CD4-positive, alpha-beta T cell treated with Interleukin-17A for 4 hours (primary cell): ENCODE results near the gene TMEM200A.

Experiments used
- DNase-seq: peaks from one replicate; pipeline ENCODE4 v3.0.0-alpha.2; 2020; ENCODE audit warnings: mixed read lengths

TMEM200A gene

DNA sequence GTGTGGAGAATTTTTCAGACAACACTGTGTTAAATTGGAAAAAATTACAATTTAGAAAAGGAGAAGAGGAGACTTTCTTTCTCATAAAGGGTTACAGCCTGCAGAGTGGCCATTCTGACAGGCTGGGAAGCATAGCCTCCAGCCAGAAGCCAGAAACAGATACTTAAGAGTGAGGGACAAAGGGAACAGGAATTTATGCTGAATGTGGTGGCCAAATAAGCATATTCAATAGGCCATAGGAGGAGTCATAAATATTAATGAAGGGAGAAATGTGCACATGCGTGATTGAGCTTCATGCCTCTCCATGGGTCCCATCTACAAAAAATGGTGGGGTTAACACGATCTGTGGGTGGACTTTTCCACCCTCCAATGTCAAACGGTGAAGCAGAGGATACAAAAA is 13.4 kb downstream of the TMEM200A start:
- DNase-seq = no peak

DNA sequence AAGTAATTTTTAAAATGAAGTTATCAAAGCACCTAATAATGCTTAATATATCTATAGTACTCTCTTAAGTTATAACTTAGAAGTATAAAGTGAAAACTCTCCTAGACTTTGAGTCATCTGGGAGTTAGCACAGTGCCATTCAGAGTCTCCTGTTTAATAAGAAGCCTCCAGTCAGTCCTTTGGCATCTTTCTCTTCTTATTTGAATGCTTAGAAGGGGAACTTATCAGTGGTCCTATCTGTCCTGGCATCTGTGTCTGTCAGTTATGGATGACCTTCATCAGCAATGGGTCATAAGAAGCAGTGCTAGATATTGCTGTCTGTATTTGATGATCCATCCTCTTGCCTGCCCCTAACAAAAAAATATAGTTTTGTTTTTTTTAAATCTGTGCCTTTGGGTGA is 15.2 kb downstream of the TMEM200A start:
- no peak for DNase-seq

DNA sequence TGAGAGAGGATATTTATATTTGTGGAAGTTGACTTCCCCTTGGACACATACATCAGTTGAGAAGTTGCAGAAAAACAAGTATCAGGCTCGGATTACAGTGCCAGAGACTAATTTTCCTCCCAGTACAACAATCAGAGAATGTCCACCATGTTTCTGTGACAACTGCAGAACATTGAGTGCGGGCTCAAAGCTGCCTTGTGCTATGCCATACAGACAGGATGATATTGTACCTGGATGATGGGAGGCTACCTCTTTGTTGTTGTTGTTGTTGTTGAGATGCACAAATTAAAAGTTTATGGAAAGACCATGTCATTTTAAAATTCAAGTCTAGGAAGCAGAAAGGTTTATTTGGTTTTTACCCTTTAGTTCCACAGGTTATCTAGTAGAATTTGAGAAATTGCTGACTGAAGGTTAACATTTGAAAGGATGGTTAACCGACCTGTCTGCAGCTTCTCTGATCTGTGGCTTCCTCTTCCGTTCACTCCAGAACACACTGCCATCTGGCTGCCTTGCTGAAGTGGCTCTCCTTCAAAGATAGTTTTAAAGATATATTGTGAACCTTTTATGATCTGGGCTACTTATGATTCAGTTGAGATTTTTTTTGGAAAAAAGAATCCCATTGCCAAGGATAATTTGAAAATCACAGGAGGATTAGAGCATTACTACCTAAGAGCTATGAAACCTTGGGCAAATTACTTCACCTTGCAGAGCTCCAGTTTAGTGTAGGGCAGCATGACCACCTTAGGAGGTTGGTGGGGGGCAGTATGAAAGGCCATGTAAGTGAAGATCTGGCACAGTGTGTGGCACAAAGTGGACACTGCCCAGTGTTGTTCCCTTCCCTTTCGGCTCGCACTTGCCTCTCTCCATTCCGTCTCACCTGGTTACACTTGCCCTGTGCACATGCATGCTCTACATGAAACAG is 15.9 kb downstream of the TMEM200A start:
- DNase-seq = peak; percentile 52

DNA sequence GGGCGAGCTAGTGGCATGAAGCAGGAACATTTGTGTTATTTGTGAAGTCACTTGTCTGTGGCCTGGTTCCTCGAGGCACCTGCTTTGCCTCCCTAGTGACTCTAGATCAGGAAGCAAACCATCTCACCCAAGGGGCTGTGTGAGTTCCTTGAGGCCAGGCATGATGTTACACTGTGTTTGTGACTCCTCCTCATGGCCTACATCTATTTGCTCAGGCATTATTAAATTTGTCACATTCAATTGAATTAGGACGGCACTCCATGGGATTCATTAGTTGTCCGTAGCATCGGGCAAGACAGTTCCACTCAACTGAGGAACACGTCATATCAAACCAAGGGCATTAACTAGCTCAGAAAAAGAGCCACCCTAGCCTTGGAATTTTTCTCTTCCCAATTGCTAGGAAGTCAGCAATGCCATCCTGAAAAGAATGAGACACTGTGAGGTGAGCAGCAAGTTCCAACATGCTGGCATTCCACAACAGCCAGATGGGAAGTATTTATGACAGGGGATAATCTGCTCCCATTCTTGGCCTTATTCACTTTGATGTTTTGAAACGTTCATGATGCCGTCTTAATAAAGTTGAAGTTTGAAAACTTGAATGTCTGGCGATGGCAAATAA is 17.2 kb downstream of the TMEM200A start:
- no peak for DNase-seq

DNA sequence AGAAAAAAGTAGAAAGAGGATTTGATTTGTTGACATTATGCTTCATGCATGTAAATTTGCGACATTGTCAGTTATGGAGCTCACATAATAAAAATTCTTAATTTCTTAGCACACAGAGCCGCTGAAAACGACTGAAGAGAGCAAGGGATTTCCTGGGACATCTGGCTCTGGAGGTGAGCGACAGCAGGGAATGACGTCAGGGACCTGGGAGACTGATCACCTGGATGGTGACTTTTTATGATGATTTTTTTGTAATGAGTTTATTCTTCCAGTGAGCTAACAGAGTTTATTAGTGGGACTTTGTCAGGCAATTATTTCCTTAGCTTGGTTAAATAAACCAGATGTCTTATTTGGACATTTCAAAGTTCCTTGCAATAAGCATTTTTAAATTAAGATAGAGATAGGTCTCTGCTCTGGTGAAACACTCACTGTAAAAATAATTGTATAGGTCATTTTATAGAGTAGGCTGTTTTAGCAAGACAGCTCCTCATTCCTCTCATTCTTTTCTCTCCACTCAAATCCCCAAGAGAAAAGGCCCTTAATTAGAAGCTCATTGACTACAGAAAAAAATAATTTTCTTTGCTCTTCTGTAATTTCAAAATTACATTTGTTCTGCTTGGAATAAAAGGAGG is 19.4 kb downstream of the TMEM200A start:
- DNase-seq = no peak

DNA sequence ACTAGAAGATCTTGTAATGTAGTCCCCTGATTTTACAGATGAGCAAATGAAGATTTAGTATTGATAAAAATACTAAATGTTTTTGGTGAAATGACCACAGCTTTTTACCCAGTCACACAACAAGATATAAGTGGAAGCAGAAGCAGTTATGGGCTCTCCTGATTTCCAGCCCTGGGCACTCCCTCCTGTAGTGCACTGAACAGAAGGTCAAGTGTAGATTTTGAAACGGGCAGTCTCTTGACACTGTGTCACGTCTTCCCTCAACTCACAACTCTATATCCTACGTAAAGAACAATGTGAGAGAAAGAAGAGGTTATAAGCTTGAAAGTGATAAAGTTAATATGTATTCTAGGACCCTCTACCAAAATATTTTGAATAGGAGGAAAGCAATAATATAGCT is 23.3 kb downstream of the TMEM200A start:
- DNase-seq = no peak

DNA sequence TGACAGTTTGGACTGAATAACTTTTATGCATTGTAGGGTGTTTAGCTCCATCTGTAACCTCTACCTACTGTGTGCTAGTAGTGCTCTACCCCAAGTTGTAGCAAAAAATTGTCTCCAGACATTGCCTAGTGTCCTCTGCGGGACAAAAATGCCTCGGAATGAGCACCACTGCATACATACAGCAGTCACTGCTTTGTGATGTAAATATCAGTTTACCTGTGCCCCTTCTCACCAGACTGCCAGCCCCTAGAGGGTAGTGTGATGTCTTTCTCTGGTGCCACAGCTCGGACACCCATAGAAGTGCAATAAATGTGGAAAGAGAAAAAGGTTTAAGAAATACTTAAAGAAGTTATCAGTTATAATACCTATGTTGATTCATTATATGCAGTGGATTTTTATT is 25.1 kb downstream of the TMEM200A start:
- DNase-seq = no peak

DNA sequence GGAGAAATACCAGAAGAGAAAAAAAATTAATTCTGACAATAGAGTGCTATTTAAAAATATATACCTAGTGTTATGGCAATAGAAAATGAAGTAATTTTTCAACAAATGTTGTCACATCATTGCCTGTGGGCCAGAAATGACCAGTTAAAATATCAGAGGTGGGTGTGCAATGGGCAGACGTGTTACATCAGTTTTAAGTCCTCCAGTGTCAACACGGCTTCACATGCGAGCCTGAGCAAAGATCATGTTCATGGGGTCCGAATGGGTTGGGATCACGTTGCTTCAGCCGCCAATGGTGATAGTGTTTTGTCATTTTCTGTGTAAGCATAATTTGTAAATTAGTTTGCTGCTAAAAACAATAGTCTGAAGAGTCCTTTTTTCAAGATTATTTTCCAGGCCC is 27.5 kb downstream of the TMEM200A start:
- no peak for DNase-seq

DNA sequence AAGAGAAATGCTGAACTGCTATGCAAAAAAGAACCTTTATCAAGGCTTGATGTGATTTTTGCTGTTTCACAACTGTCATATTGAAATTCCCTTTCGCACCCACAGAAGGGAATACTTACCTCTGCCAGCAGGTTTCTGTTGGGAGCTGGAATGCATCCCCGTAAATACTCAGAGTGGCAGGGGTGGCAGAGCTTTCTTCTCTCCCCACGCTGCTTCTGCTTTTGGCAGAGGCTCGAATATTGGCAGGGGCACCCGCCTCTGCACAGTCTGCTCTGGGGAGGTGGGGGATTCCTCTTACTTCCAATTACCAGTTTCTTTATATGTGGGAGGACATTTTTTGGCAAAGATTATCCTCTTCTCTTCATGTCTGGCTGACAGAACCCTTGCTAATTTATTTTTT is 28.4 kb downstream of the TMEM200A start:
- DNase-seq = no peak

DNA sequence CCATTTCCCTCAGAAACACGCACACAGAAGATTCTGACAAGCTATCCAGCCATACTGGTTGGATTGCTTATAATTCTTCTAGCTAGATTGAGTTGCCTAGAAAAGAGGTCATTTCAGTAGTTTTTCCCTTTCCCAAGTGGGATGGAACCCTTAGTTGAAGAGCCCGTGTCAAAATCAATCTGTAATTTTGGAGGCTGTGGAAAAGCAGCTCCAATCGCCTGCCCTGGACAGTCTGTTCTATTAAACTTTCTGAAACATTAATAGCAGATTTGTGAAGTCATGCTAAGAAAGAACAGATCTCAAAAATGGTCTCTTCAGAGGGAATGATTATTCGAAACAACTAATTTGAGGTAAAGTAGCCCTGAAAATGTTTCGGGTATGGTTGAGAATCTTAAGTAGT is 29.3 kb downstream of the TMEM200A start:
- no peak for DNase-seq

DNA sequence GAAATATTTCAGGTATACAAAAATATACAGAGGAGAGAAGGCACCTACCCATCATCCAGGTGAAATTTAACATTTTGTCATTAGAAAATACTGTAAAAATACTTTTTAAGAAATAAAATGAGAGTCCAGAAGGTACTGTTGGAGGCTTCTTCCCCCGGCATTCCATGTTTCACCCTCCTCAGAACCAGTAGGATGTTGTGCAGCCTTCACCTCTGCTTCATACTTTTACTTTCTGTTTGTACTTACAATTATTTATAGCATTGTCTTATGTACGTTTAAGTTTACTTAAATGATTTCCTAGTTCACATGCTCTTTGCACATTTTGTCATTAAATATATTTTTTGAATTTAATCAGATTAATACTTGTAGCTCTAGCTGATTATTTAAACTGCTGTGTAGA is 30.9 kb downstream of the TMEM200A start:
- DNase-seq = no peak

DNA sequence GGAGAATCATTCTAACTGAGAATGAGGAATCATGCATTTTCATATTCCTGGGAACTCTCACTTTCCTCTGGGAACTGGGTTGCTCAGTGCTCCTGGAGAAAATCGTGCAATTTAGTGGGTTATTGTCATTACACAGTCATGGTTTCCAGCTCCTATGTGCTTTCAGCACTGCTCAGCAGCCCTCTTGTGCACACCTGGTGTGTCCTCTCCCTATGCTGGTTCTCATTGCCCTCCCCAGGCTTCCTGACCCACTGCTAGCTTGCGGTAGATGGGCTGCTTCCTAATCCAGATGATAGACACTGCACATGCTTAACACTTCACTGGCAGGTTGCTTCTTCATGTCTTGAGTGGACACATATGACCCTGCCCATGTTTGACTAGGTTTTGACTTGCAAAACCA is 39.7 kb downstream of the TMEM200A start:
- no peak for DNase-seq

DNA sequence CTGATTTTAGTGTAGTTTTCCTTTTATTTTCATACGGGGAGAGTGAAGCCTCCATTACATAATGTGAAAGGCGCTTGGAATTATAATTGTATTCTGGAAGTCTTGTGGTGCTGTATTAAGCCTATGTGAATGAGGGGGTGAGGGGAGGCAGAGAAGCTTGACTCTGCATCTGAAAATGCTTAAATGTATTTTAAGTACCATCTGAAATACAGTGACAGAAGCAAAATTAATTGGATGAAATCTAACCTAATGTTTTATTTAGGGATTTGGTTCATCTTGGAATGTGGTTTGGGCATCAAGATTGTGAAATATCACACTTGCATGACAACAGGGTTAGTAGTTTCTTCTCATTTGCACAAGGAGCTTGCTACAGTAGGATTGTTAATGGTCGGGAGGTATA is 41.2 kb downstream of the TMEM200A start:
- DNase-seq = no peak

DNA sequence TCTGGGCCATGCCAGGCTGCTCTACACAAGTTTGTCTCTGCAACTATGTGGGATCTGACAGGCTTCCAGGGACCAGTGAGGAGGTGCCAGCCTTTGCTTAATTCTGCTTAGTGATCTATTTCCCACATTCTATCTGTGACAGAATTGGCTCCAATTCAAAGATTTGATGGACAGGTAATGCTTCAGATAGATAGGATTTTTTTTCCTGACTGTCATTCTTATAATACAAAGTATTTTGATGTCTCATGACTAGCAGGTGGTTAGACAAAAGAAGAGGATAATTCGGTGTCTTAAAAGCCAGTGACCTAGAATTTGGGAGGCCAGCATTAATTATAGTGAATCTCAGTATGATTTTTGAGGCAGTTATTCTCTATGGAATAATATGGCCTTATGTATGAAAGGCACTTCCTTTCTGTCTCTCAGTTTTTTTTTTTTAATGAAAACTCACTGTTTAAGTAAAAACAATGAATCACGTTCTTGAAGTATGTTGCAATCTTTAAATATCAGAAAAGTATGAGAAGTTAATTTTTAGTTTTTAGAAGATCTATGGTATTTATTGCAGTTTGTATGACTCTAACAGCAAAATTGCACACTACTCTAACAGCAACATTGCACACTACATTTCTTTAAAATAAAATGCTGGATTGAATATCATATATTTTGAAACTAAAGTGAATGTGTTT is 43.7 kb downstream of the TMEM200A start:
- DNase-seq = no peak

DNA sequence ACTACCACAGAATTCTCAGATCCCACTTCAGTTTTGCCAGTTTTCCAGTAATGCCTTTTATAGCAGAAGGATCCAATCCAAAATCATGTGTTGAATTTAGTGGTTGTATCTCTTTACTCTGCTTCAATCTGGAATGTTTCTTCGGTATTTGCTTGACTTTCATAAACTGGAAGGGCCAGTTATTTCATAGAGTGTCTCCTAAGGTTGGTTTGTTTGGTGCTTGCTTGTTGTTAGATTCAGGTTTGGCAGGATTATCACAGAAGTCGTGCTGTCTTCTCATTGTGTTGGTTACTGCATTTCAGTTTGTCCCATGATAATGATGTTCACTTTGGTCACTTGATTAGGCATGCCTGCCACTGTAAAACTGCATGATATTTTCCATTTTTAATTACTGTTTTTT is 45.7 kb downstream of the TMEM200A start:
- DNase-seq = no peak

DNA sequence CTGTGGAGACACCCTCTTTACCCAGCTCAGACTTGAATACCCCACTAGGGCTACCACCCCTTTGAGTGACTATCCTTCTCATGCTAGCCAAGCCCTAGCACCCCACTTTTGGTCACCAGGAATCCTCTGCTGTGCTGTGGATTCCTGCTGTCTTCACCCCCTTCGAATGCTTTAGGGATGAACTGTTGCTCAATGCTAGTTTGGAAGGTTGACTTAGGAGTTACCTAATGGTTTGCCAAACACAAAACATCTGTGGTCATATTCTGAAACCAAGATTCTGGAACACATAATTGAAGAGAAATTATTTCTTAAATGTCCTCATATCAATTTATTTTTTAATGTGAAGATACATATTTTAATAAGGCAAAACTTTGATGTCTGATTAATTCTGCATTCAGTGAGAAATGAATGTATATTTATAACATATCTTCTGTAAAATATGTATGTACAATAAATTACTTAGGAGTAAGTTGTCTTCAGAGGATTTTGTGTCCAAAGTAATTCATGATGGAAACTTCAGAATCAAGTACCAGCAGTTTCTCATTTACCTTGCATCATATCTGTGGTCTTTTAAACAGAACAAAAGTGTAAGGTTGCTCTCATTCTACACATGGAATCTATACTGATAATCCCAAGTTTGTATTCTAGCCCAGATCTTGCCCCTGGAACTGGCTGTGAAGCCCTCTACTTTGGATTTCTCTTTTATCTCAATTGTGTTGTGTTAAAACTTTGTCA is 46.9 kb downstream of the TMEM200A start:
- no peak for DNase-seq

DNA sequence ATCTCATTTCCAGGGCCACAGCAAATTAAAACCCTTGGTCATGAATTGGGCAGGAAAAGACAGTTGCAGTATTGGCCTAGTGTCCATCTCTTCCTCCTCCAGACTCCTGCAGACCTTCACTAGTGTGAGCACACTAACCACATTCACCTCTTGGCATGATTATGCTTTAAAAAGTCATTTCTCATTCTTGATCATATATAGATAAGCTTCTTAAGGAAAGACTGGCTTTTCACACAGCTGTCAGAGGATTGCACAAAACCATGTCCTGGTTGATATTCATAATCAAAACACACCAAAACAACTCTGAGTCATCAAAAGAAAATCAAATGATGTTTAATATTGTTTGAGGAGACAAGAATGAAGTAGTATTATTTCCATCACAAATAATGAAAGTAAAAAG is 52.1 kb downstream of the TMEM200A start:
- DNase-seq = no peak

DNA sequence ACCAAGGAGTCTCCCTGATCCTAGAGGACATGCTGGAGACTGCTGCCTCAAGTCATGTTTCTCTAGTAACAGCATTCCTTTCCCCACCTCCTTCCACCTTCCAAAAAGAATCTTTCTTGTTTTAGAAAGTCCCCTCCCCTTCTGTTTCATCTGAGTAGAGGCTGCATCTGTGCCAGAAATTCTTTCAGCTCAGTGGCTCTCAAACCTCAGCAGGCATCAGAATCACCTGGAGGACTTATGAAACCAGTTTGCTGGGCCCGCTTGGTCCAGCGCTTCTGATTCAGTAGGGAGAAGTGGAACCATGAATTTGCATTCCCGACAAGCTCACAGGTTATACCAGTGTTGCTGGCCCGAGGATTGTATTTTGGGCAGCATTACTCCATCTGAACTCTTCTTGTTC is 55.1 kb downstream of the TMEM200A start:
- no peak for DNase-seq

DNA sequence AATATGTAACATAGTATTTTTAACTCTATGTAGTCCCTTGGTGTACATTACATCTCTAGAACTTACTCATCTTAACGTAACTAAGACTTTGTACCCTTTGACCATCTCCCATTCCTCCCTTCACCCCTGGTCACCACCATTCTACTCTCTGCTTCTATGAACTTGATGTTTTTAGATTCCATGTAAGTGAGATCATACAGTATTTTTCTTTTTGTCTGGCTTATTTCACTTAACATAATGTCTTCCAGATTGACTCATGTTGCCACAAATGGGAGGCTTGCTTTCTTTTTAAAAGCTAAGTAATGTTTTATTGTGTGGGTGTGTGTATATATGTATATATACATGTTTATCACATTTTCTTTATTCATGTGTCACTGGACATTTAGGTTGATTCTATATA is 55.8 kb downstream of the TMEM200A start:
- no peak for DNase-seq

DNA sequence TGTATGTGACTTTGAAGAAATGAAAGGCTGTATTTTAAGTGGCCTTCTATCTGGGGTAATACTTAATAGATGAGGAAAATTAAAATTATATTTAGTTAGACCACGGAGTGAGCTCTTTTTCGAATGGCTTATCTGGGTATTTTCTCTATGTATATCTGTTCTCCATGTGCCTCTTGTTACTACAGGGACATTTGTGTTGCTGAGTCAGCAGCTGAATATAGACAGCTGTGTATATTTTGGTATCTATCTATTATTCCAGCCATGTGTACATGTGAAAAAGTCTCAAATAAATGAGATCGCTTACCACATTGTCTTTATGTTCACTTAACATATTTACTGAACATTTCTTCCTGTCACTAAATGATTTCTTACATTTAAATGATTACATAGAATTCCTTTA is 57.2 kb downstream of the TMEM200A start:
- no peak for DNase-seq

DNA sequence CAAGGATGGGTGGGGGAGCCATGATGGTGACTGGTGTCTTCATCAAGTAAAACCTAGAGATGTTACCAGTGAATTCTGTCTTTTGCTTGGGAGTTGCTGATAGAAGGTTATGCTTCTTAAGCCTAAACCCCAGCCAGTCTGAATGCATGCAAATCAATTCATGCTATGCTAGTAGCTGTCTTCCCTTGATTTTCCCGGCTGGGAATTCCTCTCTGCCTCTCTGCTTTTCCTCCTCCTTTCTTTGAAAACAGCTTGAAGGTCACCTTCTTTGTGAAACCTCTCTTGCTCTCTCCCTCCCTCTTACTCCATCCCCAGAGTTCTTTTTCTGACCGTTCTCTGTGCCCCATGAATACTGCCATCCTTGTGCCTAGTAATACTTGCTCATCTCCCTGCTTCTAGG is 58.9 kb downstream of the TMEM200A start:
- no peak for DNase-seq

DNA sequence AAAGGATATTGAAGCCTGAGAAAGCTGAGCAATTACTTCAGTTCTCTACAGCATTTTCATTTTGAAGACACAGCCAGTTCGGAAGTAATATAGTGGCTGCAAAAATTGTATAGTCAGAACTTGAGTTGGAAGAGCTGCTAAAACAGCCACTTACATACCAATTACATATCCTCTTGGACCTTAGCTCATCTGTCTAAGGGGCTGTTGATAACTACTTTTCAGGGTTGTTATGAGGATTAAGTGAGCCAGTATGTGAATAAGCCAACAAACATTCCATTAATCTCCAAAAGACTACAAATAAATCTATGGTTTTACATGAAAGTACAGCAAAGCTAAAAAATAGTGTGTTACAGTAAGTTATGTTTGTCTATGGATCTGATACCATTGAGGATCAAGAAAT is 59.7 kb downstream of the TMEM200A start:
- no peak for DNase-seq
